Stomach (tissue), 9 donors: ENCODE results near the gene CDK11B. TPM values are rescaled to one million over a fixed set of nuclear protein-coding genes. Genes with fewer than 3 reads are reported as not detected.

Source experiments
- DNase-seq, 2 donors: peaks; one replicate each; pipeline versions ENCODE4 v3.0.0 to v3.0.0-alpha.2; 2013 to 2019
- H3K27ac ChIP-seq, 5 donors: fragments of 200-600 bp in 4 of 5; sonication (generic) in 4 of 5; one replicate each; pipeline ENCODE4 v1.5.1; 2013 to 2019; ENCODE audit warnings: mild to moderate bottlenecking in 1 of 5, moderate library complexity in 1 of 5
- H3K27me3 ChIP-seq, 3 donors: fragments of 200-600 bp; sonication (generic); one replicate each; pipeline ENCODE4 v1.5.1; 2017 to 2019; ENCODE audit warnings: mixed run types in 1 of 3
- H3K36me3 ChIP-seq, 4 donors: fragments of 200-600 bp; sonication (generic); 1 replicate in 3 of 4; 2 replicates in 1 of 4; pipeline ENCODE4 v1.5.1; 2016 to 2019
- H3K4me1 ChIP-seq, 4 donors: fragments of 200-600 bp; sonication (generic); one replicate each; pipeline ENCODE4 v1.5.1; 2016 to 2019
- H3K4me3 ChIP-seq, 4 donors: fragments of 200-600 bp; sonication (generic) in 3 of 4; one replicate each; pipeline ENCODE4 v1.5.1; 2016 to 2019; ENCODE audit warnings: mild to moderate bottlenecking in 1 of 4
- H3K9me3 ChIP-seq, 4 donors: fragments of 200-600 bp; sonication (generic); one replicate each; pipeline ENCODE4 v1.5.1; 2016 to 2019
- CTCF ChIP-seq, 7 experiments: fragments of 450-650 bp in 4 of 7; fragments of 200-600 bp in 3 of 7; sonication (generic) in 3 of 7; IDR thresholded peaks; one replicate each; pipeline ENCODE4 v1.5.1; 2016 to 2019; ENCODE audit warnings: antibody characterized with exemption in 7 of 7, control low read depth in 2 of 7, mild to moderate bottlenecking in 1 of 7
- EP300 ChIP-seq: sonication (generic); formaldehyde crosslinking; IDR thresholded peaks from one replicate; pipeline ENCODE4 v1.6.1; 2017; ENCODE audit warnings: antibody characterized with exemption
- POLR2A ChIP-seq, 4 donors: fragments of 450-650 bp; IDR thresholded peaks; one replicate each; pipeline ENCODE4 v1.6.1; 2016; ENCODE audit warnings: antibody characterized with exemption in 4 of 4, control low read depth in 2 of 4, mild to moderate bottlenecking in 1 of 4, moderate library complexity in 1 of 4
- POLR2AphosphoS5 ChIP-seq, 3 donors: sonication (generic); formaldehyde crosslinking; IDR thresholded peaks; one replicate each; pipeline ENCODE4 v1.6.1; 2016; ENCODE audit warnings: antibody characterized with exemption in 3 of 3
- WGBS, 5 donors: extraction: QIAGEN DNeasy Blood & Tissue Kit in 3 of 5; methylation state at CpG; one replicate each; pipeline versions ENCODE4 v1.1.5 to v1.1.7; 2013 to 2018; 5-methylcytosine and 5-hydroxymethylcytosine counted together
- intact Hi-C: fragments of 100-400 bp; cut with DNase I; formaldehyde crosslinking; loops from one replicate; pipeline ENCODE4 v1.15.1; 2023; ENCODE audit warnings: low total_unique reads
- polyA plus RNA-seq, 3 donors: library from polyadenylated mRNA; stranded (reverse); fragments of 200-250 nt; gene quantifications; one replicate each; pipeline ENCODE4 v1.2.3, GENCODE V29; 2013
- total RNA-seq, 5 donors: library from RNA; depleted of rRNA; stranded (reverse); fragments of >200 nt; gene quantifications; one replicate each; pipeline versions ENCODE4 v1.1.0 to v1.2.3, GENCODE V29; 2014 to 2016
- donor health status: healthy with polysubstance abuse.
- donor health status: Bipolar disorder and iron deficiency.
- donor health status: healthy.

The CDK11B gene
- total and polyA plus RNA-seq, 8 donors: 9.0 to 62.6 (median 28.6) TPM

DNA sequence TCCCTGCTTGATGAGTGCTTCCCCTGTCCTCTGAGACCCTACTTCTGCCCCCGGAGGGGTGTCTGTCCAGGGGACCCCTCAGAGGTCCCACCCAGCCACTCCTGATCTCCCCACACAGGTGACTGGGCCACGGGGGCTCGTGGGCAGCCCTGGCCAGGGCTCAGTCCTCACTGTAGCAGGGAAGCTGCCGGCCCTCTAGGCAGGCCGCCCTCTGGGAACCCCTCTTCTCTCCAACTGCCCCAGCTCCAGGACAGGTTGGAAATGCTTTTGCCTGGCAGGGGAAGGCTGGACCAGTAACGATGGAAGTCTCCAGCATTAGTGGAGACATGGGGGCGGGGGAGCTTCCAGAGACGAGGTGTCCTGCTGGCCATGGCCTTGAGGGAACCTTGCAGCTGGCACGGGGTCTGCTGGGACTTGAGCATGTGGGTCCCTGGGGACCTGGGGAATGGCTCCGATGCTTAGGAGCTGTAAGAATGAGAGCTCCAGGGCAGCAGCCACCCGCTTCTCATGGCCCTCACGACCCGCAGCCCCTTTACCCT lies 55.8 kb downstream of the CDK11B start:
- 67 to 80% (median 72%) methylated on average over 11 to 13 of the region's 13 CpGs for WGBS, 5 donors
- no peak for DNase-seq
- H3K4me3 ChIP-seq: no peak overlapping the region
- intact Hi-C loops: no loop called here
- no peaks in the 10 kb centered on the region for H3K9me3 ChIP-seq
- H3K36me3 ChIP-seq: no peaks in the 10 kb centered on the region
- peaks cover 13 to 26% (median 16%) of the 10 kb centered on the region in 4 donors for H3K4me1 ChIP-seq
- peaks cover 13 to 67% (median 29%) of the 10 kb centered on the region in 3 donors for H3K27me3 ChIP-seq
- TF ChIP-seq EP300: no peak
- no peak for TF ChIP-seq POLR2A (IDR thresholded peaks at IDR 0.05)
- no peak overlapping the region for H3K27ac ChIP-seq

GRCh38 chr1:1602304-1602967 lies 56.4 kb downstream of the CDK11B start:
- Histone ChIP-seq H3K36me3 (no peaks in the 10 kb centered on the region), H3K9me3 (no peaks in the 10 kb centered on the region), H3K27ac (no peak overlapping the region), H3K4me1 (peaks cover 13 to 32% (median 18%) of the 10 kb centered on the region in 4 donors), H3K4me3 (no peak overlapping the region), H3K27me3 (peaks cover 13 to 73% (median 35%) of the 10 kb centered on the region in 3 donors)
- no peak for DNase-seq
- no peak for TF ChIP-seq CTCF (IDR thresholded peaks at IDR 0.05)
- TF ChIP-seq POLR2AphosphoS5 (IDR thresholded peaks at IDR 0.05): no peak
- no peak for TF ChIP-seq POLR2A (IDR thresholded peaks at IDR 0.05)
- TF ChIP-seq EP300: no peak
- 39 to 58% (median 51%) methylated on average over 17 to 18 of the region's 18 CpGs for WGBS, 5 donors
- intact Hi-C loops: no loop called here

- no peak for TF ChIP-seq EP300
- TF ChIP-seq POLR2AphosphoS5 (IDR thresholded peaks at IDR 0.05): no peak
- no peak for TF ChIP-seq CTCF (IDR thresholded peaks at IDR 0.05)
- TF ChIP-seq POLR2A (IDR thresholded peaks at IDR 0.05): no peak
- H3K36me3 ChIP-seq: no peaks in the 10 kb centered on the region
- peaks cover 13 to 35% (median 20%) of the 10 kb centered on the region in 4 donors for H3K4me1 ChIP-seq
- intact Hi-C loops: no loop called here
- H3K4me3 ChIP-seq: no peak overlapping the region
- H3K9me3 ChIP-seq: no peaks in the 10 kb centered on the region
- H3K27me3 ChIP-seq: peaks cover 13 to 81% (median 41%) of the 10 kb centered on the region in 3 donors
- no peak overlapping the region for H3K27ac ChIP-seq
- 83 to 96% (median 87%) methylated on average over 3 to 15 of the region's 15 CpGs for WGBS, 5 donors
- no peak for DNase-seq
These were observed 57.1 kb downstream of the CDK11B start for GRCh38 chr1:1601564-1602303.

- DNase-seq: no peak
- H3K36me3 ChIP-seq: no peaks in the 10 kb centered on the region
- peaks cover 13 to 35% (median 20%) of the 10 kb centered on the region in 4 donors for H3K4me1 ChIP-seq
- TF ChIP-seq POLR2AphosphoS5 (IDR thresholded peaks at IDR 0.05): no peak
- TF ChIP-seq POLR2A (IDR thresholded peaks at IDR 0.05): no peak
- no peak for TF ChIP-seq CTCF (IDR thresholded peaks at IDR 0.05)
- no peak for TF ChIP-seq EP300
- intact Hi-C loops: no loop called here
- peak overlapping the region in 2 of 4 donors; percentile 45 to 57 for H3K4me3 ChIP-seq
- peaks cover 13 to 88% (median 41%) of the 10 kb centered on the region in 3 donors for H3K27me3 ChIP-seq
- WGBS, 5 donors: 66 to 82% (median 73%) methylated on average over 10 to 22 of the region's 22 CpGs
- H3K27ac ChIP-seq: no peak overlapping the region
- H3K9me3 ChIP-seq: no peaks in the 10 kb centered on the region
These were observed 57.8 kb downstream of the CDK11B start for GRCh38 chr1:1600861-1601563.
